HG02642 (cell line): ENCODE results near the gene GIT2.
"Not testable (repeated sequence)": the region's sequence is repeated elsewhere in the genome, so short reads cannot be mapped to it uniquely, and the experiment has no call there.

Experiments
- ATAC-seq: cut with Tn5 transposase; IDR thresholded peaks from one replicate; pipeline ENCODE4 v1.9.1; 2021; ENCODE audit warnings: mild to moderate bottlenecking; ENCODE audit not compliant: unreplicated experiment, poor library complexity

The GIT2 gene

DNA sequence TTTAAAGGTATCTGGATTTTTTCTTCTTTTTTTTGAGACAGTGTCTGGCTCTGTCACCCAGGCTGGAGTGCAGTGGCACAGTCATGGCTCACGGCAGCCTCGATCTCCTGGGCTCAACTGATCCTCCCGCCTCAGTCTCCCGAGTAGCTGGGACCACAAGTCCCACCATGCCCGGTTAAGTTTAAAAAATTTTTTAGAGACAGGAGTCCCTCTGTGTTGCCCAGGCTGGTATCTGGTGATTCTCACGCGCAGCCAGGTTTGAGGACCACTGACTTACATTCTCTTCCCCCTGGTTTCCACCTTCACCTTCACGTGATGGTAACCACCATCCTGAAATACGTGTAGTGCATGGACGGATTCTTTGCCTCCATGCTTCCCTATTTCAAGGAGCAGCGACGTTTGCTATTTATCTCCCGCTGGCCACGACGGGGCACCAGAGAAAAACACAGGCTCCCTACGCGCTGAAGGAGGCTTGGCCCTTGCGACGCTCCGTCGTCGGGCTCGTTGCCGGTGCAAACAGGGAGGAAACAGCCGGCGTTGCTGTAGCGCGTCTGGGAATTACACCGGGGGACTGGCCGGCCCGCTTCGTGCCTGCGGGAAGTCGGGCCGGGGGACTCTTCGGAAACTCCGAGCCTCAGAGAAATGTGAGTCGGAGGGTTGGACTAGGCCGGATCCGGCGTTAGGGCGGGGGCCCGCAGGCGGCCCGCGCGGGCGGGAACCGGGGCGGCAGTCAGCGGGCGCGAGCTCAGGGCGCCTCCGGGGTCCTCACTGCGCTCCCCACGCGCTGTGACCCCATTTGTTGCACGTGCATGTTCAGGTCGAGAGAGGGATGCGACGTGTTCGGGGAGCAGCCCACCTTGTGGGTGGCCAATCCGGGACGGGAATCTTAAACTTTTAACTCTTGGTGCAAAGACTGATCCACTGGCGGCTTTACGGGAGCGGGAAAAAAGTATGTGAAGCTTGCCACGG is 96.1 kb downstream of the GIT2 start, which contains the start of gene TCHP:
TCHP (plus strand) TSS at position 492 of the 969 bp plus-strand sequence. CDS start 2,753 bp downstream, outside the sequence.
- peak; percentile 76 for ATAC-seq

DNA sequence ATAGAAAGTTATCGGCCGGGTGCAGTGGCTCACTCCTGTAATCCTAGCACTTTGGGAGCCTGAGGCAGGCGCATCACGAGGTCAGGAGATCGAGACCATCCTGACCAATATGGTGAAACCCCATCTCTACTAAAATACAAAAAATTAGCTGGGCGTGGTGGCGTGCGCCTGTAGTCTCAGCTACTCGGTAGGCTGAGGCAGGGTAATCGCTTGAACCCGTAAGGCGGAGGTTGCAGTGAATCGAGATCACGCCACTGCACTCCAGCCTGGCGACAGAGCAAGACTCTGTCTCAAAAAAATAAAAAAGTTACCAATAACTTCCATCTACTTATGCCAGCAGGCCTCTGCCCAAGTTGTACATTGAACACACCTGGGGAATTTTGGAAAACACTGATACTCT is 96.8 kb downstream of the GIT2 start:
- not testable (repeated sequence) for ATAC-seq

DNA sequence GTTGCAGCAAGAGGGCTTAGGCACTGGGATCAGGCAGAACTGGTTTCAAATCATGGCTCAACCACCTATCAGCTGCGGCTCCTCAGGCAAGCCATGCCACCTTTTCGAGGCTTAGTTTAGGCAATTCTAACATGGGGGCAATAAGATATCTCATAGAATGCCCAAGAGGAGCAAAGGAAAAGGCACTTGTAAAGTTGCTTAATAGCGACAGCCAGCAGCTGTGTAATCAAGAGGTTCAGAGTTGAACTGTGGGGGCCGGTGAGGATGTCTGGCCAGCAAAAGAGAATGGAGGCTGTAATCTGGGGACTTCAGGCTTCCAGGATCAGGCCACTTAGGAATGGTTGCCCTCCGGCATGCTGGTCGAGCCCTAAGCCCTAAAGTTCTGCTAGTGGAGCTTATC is 99.1 kb downstream of the GIT2 start:
- no peak for ATAC-seq

DNA sequence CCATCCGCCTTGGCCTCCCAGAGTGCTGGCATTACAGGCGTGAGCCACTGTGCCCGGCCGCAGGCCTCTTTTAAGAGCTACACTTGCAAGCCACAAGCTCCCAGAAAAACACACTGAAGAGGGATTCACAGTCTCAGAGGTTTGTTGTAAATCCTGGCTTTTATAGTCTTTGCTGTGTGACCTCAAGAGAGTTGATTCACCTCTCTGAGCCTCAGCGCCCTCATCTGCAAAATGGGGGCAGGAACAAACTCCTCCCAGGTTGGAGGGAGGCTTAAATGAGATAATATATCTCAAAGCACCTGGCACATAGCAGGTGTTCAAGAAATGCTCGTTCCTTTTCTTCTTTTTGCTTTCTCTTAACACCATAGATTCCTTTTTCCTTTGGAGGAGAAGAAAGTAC is 100.0 kb downstream of the GIT2 start:
- ATAC-seq = no peak

DNA sequence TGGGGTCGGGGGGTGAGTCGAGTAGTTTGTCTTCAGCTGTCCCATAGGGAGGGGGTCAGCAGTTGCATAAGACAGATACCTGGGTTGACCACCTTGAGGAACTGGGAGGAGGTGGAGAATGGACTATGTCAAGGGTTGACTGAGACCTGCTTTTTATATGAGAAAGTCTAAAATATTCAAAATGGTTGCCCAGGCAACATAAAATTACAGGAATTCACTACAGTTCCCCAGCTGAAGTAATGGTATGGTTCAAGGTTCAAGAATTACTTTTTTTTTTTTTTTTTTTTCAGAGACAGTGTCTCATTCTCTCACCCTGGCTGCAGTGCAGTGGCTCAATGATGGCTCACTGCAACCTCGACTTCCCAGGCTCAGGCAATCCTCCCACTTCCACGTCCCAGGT is 101.2 kb downstream of the GIT2 start:
- ATAC-seq = no peak

DNA sequence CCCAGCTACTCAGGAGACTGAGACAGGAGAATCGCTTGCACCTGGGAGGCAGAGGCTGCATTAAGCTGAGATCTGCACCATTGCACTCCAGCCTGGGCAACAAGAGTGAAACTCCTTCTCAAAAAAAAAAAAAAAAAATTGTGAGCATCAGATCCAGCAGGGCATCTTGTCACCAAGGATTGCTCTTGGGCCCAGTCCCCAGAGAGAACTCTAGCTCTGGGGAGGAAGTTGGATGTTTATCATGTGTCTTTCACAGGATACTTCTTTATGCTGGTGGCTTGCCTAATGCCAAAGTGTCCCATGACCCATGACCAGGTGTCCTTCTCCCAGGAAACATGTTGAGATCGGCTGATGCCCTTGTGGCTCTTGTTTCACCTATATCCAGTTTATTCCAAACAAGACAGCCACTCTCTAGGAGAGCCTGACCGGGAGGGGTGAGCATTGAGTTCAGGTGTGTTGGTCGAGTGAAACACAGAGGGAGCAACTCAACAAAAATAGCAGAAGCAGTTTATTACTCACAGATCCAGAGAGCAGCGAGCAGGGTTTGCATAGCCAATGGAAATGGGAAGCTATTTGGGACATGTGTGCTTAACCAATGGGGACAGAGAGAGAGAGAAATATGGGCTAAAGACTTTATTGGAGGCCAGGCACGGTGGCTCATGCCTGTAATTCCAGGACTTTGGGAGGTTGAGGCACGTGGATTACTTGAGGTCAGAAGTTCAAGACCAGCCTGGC is 102.7 kb downstream of the GIT2 start:
- no peak for ATAC-seq

DNA sequence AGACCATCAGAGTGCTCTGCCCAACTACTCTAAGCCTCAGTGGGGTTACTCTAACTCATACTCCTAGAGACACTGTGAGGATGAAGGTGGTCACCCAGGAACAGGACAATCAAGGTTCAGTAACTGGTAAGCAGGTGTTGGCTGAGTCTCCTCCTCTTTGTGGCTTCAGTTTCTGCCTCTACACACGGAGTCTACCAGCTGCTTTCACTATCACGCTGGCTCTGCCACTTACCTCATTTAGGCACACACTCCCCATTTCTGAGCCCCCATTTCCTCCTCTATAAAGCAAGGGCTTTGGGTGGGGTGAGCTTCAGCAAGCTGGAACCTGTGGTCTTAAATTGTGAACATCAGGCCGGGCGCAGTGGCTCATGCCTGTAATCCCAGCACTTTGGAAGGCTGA is 103.4 kb downstream of the GIT2 start:
- ATAC-seq = peak; percentile 63

DNA sequence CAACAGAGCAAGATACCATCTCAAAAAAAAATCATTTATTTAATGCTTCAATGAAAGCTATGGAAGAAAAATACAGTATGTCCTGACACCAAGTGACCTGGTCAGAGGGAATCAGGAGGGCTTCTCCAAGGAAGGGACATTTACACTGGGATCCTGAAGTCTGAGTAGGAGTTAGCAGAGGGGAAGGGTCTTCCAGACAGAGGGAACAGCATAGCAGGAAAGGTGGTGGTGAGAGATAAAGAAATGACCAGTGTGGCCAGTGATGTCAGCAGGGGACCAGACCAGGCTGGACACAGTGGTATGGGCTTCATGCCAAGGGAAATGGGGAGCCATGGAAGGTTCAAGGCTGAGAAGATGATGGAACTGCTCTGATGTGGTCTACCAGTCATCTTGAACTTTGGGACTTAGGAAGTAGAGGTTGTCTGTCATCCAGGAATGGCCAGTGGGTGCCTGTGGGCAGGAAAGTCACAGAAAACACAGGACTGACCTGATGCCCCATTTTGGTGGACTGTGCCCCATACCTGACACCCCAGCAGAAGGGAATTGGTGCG is 103.9 kb downstream of the GIT2 start:
- ATAC-seq = no peak

DNA sequence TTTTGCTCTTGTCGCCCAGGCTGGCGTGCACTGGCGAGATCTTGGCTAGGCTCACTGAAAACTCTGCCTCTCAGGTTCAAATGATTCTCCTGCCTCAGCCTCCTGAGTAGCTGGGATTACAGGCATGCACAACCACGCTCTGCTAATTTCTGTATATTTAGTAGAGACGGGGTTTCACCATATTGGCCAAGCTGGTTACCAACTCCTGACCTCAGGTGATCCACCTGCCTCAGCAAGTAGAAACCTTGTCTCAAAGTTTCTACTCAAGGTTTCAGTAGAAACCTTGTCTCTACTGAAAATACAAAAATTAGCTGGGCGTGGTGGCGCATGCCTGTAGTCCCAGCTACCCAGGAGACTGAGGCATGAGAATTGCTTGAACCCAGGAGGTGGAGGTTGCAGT is 104.4 kb downstream of the GIT2 start:
- not testable (repeated sequence) for ATAC-seq

DNA sequence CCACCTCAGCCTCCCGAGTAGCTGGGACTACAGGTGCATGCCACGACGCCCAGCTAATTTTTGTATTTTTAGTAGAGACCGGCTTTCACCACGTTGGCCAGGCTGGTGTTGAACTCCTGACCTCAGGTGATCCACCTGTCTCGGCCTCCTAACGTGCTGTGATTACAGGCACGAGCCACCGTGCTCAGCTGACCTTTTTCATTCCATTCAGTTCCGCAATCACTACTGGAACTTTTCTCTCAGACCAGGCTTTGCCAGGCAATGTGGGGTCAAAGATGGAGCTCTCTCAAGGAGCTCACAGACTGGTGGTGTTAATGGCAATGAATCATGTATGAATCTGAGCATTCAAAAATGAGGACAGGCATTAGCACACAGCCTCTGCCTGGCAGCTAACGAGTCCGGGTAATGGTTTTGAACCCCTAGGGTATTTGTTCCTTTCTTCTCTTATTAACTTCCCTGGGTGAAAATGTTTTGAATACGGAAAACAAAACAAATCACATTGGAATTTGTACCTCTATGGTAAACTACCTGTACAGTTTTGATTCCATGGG is 105.5 kb downstream of the GIT2 start:
- ATAC-seq = no peak

DNA sequence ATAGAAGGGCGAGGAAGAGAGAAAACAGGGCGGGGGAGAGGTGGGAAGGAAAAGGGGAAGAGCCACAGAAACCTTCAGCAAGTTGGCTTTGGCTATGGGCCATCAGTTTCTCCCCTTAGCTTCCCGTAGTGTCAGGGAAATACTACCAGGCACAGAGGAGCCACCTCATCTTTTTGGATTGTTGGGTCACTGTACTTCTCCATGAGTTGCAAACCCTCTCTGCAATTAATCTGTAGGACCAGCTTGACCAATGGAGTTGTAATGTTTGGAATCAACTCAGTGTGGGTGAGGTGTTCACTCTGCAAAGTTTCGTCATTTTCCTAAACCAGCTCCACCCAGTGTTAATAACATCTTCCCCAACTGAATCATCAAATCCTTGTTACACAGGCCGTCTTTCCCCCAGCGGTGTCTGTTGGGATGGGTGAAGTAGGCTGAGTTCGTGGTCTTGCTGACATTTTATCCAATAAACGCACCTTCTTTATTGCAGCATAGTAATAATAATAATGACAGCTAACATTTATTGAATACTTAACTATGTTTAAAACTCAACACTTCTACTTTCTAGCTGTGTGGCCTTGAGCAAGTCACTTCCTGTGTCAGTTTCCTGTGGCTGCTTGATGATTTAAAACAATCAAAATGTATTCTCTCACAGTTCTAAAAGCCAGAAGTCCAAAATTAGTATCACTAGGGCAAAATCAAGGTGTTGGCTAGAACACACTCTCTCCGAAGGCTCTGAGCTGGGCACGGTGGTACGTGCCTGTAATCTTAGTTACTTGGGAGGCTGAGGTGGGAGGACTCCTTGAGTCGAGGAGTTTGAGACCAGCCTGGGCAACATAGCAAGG is 107.8 kb downstream of the GIT2 start:
- ATAC-seq = no peak

DNA sequence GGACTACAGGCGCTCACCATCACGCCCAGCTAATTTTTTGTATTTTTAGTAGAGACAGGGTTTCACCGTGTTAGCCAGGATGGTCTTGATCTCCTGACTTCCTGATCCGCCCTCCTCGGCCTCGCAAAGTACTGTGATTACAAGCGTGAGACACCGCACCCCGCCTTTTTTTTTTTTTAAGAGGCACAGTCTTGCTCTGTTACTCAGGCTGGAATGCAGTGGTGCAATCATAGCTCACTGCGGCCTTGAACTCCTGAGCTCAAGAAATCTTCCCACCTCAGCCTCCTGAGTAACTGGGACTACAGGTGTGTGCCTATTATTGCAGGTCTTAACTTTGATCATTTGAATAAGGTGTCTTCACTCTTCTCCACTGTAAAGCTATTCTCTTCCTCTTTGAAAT is 110.6 kb downstream of the GIT2 start:
- no peak for ATAC-seq

DNA sequence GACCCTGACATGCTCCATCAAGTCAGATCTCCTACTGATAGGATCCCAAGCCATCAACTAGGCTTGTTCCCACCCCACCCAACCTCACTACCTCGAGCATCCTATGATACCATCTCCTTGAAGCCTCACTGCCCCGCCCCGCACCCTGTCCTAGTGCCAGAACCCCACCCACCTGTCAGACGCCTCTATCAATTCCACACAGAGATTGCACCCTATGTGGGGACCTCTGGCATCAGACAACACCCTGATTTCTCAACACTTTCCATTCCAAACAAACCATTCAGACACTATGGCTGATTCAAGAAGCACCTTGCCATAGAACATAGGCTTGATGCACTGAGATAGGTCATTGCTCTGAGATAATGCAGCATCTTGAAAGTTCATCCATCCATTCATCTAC is 112.7 kb downstream of the GIT2 start:
- no peak for ATAC-seq

DNA sequence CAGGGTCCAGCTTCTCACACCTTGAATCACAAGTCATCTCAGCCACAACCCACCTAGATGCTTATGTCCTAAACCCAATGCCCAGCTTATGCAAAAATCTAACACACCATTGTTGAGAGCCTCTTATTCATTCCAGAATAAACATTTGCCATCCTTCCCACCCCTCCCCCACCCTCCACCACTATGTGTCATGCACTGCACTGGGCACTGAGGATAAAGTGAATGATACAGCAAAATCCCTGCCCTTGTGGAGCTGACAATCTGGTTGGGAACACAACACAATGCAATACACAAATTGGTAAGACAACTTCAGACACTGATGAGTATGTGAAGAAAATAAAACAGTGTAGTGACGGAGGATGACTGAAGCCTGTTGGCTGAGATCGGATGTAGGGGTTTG is 114.4 kb downstream of the GIT2 start:
- no peak for ATAC-seq

DNA sequence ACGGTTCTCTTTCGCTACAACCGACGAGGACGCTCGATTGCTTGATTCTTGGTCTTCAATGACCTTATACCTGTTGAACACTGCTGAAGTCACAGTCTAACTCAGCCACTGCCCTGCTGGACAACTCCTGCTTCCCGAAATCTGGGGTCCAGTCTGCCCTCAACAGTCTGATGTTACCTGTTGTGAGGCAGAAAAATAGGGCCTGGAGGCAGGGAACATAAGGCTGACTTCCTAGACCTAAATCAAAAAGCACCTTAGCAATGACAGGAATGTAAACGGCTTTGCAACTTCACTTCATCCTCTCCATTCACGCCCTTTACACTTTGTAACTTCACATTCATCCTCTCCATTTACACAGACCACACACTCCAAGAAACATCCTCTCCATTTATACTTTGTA is 115.2 kb downstream of the GIT2 start:
- ATAC-seq = no peak

DNA sequence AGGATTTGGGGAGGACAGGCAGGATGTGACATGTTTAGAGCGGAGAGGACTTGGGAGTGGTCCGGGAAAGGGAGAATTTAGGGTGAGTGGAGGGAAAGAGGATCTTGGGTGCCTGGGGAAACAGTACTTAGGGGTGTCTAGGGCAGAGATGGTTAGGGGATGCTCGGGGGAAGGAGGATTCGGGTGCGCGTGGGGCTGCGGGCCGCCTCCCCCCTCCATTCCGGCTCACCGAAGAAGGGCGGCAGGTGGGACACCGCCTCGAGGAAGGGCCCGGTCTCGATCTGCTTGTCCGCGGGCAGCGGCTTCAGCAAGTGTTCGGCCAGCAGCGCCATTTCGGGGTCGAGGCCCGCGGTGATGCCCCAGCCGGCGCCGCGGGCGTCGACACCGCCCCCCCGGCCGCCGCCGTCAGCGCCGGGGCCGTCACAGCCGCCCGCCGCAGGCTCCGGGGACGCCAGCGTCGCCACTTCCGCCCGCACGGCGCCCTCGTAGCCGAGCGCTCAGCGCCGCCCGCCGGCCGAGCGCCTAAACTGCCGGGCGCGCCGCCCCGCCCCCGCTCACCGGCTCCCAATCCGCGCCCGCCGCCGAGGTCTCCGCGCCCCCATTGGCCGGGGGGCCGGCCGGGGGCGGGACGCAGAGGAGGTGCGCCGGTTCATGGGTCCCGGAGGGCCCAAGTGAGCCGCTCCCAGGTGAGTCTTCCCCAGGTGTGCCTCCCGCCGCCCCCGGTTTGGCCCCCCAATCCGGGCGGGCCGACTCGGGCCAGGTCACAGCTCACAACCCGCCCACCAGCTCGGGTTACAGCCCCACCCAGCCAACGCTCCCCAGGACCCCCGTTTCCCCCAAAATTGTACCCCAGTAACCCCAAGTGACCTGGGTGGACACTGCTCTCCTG is 115.9 kb downstream of the GIT2 start, which contains the start of gene GLTP:
GLTP (minus strand) TSS at position 499 of the 889 bp plus-strand sequence; CDS start at position 332, 167 bp downstream.
- ATAC-seq = peak; percentile 96
